ENCODE results near the gene TGM2. TPM values are rescaled to one million over a fixed set of nuclear protein-coding genes. Genes with fewer than 3 reads are reported as not detected.

Gene TGM2
- total RNA-seq, 1 experiment from 2014 or later: 1.5 TPM

DNA sequence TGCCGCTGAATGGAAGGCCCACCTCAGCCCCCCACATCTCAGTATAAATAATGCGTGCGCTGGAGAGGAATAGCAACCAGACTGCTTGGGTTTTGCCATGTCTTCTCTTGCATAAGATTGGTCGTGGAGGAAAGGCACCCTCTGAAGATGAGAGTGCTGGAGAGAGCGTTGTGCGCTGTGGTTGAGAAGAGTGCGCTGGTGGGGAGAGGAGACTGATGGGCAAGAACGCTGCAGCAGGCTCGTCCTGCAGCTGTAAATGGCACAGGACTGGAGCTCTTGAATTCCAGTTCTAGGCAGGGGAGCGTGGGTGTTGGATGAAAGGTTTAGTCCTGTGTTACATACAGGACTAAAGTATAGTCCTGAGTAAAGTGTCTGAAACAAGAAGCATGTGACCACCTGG is 80.0 kb downstream of the TGM2 start:
- intact Hi-C loops (cut with micrococcal nuclease): no loop called here
- no peaks in the 10 kb centered on the region for H3K4me1 Mint-ChIP-seq (ENCODE audit: insufficient read depth, unreplicated experiment)
- no peaks in the 10 kb centered on the region for H3K27me3 Mint-ChIP-seq (ENCODE audit: insufficient read depth, unreplicated experiment)
- peaks cover 78% of the 10 kb centered on the region for H3K36me3 Mint-ChIP-seq (ENCODE audit: insufficient read depth, unreplicated experiment)
- H3K4me3 Mint-ChIP-seq (ENCODE audit: unreplicated experiment): no peak overlapping the region
- POLR2A ChIA-PET: interaction anchor here (0.6 to 2.5 kb wide), 2 partner anchors 9 to 30 kb away, joined by 5 to 11 read pairs; no protein-coding TSS in a partner anchor
- BruUV-seq (replicated peaks): no TSS peak
- no peak overlapping the region for H3K27ac Mint-ChIP-seq (ENCODE audit: low read depth, unreplicated experiment)
- no peak for DNase-seq (ENCODE audit: unreplicated experiment)
- H3K9me3 Mint-ChIP-seq (ENCODE audit: unreplicated experiment): no peaks in the 10 kb centered on the region
- TF ChIP-seq, protein P1, sequence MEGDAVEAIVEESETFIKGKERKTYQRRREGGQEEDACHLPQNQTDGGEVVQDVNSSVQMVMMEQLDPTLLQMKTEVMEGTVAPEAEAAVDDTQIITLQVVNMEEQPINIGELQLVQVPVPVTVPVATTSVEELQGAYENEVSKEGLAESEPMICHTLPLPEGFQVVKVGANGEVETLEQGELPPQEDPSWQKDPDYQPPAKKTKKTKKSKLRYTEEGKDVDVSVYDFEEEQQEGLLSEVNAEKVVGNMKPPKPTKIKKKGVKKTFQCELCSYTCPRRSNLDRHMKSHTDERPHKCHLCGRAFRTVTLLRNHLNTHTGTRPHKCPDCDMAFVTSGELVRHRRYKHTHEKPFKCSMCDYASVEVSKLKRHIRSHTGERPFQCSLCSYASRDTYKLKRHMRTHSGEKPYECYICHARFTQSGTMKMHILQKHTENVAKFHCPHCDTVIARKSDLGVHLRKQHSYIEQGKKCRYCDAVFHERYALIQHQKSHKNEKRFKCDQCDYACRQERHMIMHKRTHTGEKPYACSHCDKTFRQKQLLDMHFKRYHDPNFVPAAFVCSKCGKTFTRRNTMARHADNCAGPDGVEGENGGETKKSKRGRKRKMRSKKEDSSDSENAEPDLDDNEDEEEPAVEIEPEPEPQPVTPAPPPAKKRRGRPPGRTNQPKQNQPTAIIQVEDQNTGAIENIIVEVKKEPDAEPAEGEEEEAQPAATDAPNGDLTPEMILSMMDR (IDR thresholded peaks at IDR 0.05; ENCODE audit: unreplicated experiment): no peak
- CTCF ChIA-PET: interaction anchor here (0.6 to 6.1 kb wide), 4 partner anchors 11 to 137 kb away, joined by 3 to 49 read pairs (median 25); no protein-coding TSS in a partner anchor

DNA sequence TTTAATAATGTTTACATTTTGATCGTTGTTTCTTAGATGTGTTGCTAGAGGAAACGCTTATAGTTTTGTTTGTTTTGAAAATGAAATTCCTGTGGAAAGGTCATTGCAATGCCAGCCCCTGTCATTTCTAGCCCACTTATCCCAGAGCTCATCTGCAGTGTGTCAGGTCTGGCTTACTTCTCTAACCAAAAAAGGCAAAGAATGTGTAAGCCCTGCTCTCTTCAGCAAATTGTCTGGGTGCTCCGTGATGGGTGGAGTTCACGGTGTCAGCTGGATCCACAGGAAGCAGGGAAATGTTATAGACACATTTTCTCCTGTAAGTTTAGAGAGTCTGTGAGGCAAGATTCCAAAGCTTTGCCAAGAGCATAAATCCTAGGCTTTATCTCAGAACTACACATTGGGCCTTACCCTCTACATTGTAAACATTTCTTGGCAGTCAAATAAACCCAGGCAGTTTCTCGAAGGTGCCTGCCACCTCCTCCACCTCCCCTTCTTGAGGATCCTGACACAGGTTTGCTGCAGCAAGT is 80.6 kb downstream of the TGM2 start:
- H3K27me3 Mint-ChIP-seq (ENCODE audit: insufficient read depth, unreplicated experiment): no peaks in the 10 kb centered on the region
- TF ChIP-seq, protein P1 (IDR thresholded peaks at IDR 0.05; ENCODE audit: unreplicated experiment): no peak
- H3K4me1 Mint-ChIP-seq (ENCODE audit: insufficient read depth, unreplicated experiment): no peaks in the 10 kb centered on the region
- ChIA-PET CTCF (interaction anchor here (5.4 to 6.1 kb wide), 3 partner anchors 11 to 138 kb away, joined by 46 to 75 read pairs (median 49); no protein-coding TSS in a partner anchor), POLR2A (interaction anchor here (0.6 to 2.5 kb wide), 2 partner anchors 9 to 29 kb away, joined by 5 to 11 read pairs; no protein-coding TSS in a partner anchor)
- H3K4me3 Mint-ChIP-seq (ENCODE audit: unreplicated experiment): no peak overlapping the region
- no peak for DNase-seq (ENCODE audit: unreplicated experiment)
- H3K9me3 Mint-ChIP-seq (ENCODE audit: unreplicated experiment): no peaks in the 10 kb centered on the region
- H3K27ac Mint-ChIP-seq (ENCODE audit: low read depth, unreplicated experiment): no peak overlapping the region
- BruUV-seq (replicated peaks): no TSS peak
- intact Hi-C loops (cut with micrococcal nuclease): no loop called here
- peaks cover 78% of the 10 kb centered on the region for H3K36me3 Mint-ChIP-seq (ENCODE audit: insufficient read depth, unreplicated experiment)

DNA sequence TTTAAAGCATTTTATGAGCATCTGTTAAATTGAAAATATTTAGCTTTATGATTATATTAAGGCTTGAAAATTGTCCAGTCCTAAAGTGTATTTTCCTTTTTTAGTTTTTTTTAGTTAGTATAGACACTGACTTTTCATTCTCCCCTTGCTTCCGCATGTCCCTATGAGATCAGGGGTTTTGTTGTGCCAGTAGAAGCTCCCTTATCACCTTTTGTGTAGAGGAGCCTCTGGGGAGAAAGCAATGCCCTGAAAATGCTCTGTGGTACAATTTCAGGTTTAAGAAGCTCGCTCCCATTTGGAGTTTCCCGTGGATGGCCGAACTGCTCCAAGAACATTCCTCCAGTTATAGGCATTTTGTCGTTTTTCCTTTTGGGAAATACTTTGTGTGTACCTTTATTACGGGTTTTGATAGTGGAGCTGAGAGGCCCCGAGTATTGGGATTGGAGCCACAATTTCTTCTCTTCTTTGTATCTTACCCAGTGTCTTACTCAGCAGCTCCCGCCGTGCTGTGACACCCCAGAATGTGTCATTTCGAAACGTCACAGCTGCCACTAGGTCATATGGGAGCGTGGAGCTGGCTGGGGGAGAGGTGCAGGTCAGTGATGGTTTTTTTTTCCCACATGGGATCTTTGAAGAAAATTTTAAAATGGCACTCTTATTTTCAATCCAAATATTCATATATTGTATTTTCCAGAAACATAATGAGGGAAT is 81.6 kb downstream of the TGM2 start:
- intact Hi-C loops (cut with micrococcal nuclease): no loop called here
- no TSS peak for BruUV-seq (replicated peaks)
- H3K36me3 Mint-ChIP-seq (ENCODE audit: insufficient read depth, unreplicated experiment): peaks cover 74% of the 10 kb centered on the region
- no peaks in the 10 kb centered on the region for H3K27me3 Mint-ChIP-seq (ENCODE audit: insufficient read depth, unreplicated experiment)
- H3K27ac Mint-ChIP-seq (ENCODE audit: low read depth, unreplicated experiment): no peak overlapping the region
- H3K4me1 Mint-ChIP-seq (ENCODE audit: insufficient read depth, unreplicated experiment): no peaks in the 10 kb centered on the region
- CTCF ChIA-PET: interaction anchor here (0.6 to 11.9 kb wide), 11 partner anchors 10 to 257 kb away, joined by 3 to 155 read pairs (median 3); no protein-coding TSS in a partner anchor
- no peak overlapping the region for H3K4me3 Mint-ChIP-seq (ENCODE audit: unreplicated experiment)
- H3K9me3 Mint-ChIP-seq (ENCODE audit: unreplicated experiment): no peaks in the 10 kb centered on the region
- TF ChIP-seq, protein P1 (IDR thresholded peaks at IDR 0.05; ENCODE audit: unreplicated experiment): no peak
- DNase-seq (ENCODE audit: unreplicated experiment): no peak
- POLR2A ChIA-PET: interaction anchor here (1.3 to 2.5 kb wide), 3 partner anchors 10 to 61 kb away, joined by 3 to 11 read pairs (median 8); no protein-coding TSS in a partner anchor

DNA sequence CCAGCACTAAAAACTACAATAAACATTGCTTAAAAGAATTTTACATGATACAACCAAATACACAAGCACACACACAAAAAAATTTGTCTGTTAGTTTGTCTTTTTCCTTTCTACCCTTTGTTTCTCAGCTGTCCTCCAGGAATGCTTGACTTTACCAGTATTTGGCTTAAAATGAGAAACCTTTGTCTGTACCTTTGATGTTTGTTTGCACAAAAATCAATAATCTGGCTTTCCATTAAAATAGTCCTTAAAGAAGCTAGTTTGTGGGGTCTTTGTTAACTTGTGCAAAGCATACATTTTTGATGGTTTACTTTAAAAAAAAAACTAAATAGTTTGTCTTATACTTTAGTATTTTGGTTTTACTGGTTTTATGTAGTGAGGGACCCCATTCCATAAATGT is 82.2 kb downstream of the TGM2 start:
- intact Hi-C loops (cut with micrococcal nuclease): no loop called here
- H3K4me1 Mint-ChIP-seq (ENCODE audit: insufficient read depth, unreplicated experiment): no peaks in the 10 kb centered on the region
- CTCF ChIA-PET: interaction anchor here (0.6 to 11.9 kb wide), 10 partner anchors 9 to 140 kb away, joined by 3 to 155 read pairs (median 4); no protein-coding TSS in a partner anchor

More for the DNA sequence above, 82.2 kb downstream of the TGM2 start:
- Mint-ChIP-seq H3K27me3 (ENCODE audit: insufficient read depth, unreplicated experiment) (no peaks in the 10 kb centered on the region), H3K4me3 (ENCODE audit: unreplicated experiment) (no peak overlapping the region), H3K36me3 (ENCODE audit: insufficient read depth, unreplicated experiment) (peaks cover 73% of the 10 kb centered on the region), H3K9me3 (ENCODE audit: unreplicated experiment) (no peaks in the 10 kb centered on the region), H3K27ac (ENCODE audit: low read depth, unreplicated experiment) (no peak overlapping the region)
- POLR2A ChIA-PET: interaction anchor here (1.3 to 2.5 kb wide), 3 partner anchors 11 to 61 kb away, joined by 3 to 11 read pairs (median 8); no protein-coding TSS in a partner anchor
- BruUV-seq (replicated peaks): no TSS peak
- DNase-seq (ENCODE audit: unreplicated experiment): no peak
- TF ChIP-seq, protein P1 (IDR thresholded peaks at IDR 0.05; ENCODE audit: unreplicated experiment): no peak

Measured in MCF 10A (cell line).